ENCODE data around the gene ARID3B.

GRCh38 chr15:74622758-74623157 lies 81.7 kb downstream of the ARID3B start:
- TF ChIP-seq, protein P1, sequence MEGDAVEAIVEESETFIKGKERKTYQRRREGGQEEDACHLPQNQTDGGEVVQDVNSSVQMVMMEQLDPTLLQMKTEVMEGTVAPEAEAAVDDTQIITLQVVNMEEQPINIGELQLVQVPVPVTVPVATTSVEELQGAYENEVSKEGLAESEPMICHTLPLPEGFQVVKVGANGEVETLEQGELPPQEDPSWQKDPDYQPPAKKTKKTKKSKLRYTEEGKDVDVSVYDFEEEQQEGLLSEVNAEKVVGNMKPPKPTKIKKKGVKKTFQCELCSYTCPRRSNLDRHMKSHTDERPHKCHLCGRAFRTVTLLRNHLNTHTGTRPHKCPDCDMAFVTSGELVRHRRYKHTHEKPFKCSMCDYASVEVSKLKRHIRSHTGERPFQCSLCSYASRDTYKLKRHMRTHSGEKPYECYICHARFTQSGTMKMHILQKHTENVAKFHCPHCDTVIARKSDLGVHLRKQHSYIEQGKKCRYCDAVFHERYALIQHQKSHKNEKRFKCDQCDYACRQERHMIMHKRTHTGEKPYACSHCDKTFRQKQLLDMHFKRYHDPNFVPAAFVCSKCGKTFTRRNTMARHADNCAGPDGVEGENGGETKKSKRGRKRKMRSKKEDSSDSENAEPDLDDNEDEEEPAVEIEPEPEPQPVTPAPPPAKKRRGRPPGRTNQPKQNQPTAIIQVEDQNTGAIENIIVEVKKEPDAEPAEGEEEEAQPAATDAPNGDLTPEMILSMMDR (conservative IDR thresholded peaks at IDR 0.05; ENCODE audit: low read depth, low read length), result no peak
- TF ChIP-seq EZH2 (IDR thresholded peaks at IDR 0.05; ENCODE audit: low read length, unreplicated experiment), result no peak
